ENCODE data around the gene CHRM5. TPM values are rescaled to one million over a fixed set of nuclear protein-coding genes. Genes with fewer than 3 reads are reported as not detected.

Gene CHRM5
- total RNA-seq, 1 experiment from 2014 or later, result 0.02 TPM

DNA sequence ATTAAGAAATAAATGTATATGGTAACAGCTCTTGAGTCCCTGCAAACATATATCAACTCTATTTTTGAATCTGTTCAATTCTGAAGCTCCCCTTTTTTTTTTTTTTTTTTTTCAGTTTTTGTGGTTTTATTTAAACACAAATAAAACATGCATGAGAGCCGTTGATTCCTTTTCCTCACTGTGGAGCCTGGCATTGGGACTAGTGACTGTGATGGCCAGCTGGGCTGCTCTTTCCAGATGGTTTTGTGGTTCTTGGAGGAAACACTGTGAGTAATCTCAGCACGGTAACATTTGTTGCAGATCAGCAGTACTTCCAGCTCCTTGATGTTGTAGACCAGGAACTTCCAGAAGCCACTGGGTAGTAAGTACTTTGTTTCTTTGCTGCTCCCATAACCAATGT is 117.4 kb downstream of the CHRM5 start:
- no peak for DNase-seq (ENCODE audit: low spot score)

DNA sequence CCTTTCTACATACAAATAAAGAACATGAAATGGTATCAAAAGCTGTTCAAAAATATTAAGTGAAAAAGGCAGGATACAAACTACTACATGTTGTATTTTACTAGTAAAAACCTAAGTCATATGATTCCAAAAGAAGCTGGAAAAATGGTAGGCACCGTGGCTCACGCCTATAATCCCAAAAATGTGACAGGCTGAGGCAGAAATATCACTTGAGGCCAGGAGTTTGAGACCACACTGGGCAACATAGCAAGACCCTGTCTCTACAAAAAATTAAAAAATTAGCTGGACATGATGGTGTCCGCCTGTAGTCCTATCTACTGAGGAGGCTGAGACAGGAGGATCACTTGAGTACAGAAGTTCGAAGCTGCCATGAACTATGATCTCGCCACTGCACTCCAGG is 131.6 kb downstream of the CHRM5 start:
- no peak for DNase-seq (ENCODE audit: low spot score)

DNA sequence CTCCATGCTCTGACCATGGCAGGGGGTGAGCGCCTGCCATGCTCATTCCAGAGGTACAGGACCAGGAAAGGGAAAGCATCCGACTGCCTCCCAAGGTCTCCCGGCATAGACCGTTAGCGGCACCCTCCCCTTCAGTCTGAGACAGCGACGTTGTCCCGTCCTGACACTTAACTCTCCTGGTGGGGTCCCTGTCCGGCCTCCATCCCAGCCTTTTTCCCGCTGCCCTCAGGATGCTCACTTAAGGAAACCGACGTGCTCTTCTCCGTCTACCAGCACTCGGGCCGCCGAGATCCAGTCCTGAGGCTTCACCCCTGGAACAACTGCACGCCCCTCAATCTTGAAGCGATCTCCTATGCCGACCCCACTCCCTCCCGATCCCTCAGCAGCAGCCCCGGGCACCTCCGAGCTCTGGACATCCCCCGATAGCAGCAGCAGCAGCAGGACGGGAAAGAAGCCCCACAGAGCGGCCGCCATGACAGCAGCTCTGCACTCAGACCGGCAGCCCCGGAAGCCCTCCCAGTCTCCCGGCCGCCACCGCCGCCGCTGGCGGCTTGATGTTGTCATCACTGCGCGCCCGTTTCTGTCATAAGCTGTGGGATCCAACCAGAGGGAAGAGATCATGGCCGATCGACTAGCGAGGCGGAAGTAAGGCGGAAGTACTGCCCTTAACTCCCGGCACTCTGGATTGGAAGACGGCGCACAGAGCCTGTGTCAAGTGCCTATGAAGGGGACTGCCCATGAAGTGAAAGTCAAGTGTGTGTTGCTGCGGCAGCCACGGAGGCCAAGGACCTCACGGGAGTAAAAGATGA is 133.3 kb downstream of the CHRM5 start, which contains the start of the genes EMC7 and PGBD4:
EMC7 (minus strand) TSS at position 497 of the 809 bp plus-strand sequence; CDS start at position 474, 23 bp downstream.
PGBD4 (plus strand) TSS at position 718 of the 809 bp plus-strand sequence. CDS start 449 bp downstream, outside the sequence.
- DNase-seq (ENCODE audit: low spot score), result peak; percentile 97

DNA sequence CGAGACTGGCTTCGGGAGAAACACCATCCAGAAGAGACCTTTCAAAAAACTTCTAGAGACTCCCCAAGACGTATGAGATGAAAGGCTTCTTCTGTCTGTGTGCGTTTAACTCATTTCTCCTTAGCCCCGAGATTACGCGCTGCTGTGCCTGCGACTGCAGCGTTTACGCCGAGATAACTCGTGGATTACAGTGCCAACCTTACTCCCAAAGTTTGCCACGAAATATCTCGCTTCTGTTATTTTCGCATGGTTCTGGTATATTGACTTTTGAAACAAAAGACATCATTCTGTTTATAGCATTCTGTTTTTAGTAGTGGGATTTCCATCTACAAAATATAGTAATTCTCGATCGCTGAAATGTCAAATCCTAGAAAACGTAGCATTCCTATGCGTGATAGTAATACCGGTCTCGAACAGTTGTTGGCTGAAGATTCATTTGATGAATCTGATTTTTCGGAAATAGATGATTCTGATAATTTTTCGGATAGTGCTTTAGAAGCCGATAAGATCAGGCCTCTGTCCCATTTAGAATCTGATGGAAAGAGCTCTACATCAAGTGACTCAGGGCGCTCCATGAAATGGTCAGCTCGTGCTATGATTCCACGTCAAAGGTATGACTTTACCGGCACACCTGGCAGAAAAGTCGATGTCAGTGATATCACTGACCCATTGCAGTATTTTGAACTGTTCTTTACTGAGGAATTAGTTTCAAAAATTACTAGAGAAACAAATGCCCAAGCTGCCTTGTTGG is 134.1 kb downstream of the CHRM5 start:
- DNase-seq (ENCODE audit: low spot score), result no peak

DNA sequence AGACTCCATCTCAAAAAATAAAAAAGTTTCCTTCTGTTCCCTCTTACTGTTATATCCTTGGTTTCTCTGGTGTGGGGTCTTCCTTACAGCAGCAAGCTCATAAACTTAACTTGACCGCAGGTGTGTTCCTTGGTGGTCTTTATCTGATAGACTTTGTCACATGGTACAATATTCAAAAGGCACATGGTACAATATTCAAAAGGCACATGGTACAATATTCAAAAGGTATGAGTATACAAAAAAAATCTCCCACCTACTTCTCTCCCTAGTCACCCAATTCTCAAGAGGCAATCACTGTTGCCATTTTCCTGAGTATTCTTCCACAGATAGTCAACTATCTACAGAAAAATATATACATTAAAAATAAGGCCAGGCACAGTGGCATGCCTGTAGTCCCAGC is 138.1 kb downstream of the CHRM5 start:
- no peak for DNase-seq (ENCODE audit: low spot score)

DNA sequence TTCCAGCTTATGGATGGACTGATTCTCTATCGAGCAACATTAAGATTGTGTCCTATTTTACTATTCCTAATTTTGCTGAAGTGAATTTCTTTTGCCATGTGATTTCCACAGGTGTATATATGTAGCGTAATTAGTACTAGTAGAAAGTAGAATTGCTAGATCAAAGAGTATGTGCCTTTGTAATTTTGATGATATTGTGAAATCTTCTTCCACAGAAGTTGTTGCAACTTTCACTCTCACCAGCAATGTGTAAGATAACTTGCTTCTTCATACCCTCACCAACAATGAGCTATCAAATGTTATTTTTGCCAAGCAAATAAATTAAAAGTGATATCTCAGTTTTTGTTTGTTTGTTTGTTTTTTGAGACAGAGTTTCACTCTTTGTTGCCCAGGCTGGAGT is 139.0 kb downstream of the CHRM5 start:
- DNase-seq (ENCODE audit: low spot score), result no peak

DNA sequence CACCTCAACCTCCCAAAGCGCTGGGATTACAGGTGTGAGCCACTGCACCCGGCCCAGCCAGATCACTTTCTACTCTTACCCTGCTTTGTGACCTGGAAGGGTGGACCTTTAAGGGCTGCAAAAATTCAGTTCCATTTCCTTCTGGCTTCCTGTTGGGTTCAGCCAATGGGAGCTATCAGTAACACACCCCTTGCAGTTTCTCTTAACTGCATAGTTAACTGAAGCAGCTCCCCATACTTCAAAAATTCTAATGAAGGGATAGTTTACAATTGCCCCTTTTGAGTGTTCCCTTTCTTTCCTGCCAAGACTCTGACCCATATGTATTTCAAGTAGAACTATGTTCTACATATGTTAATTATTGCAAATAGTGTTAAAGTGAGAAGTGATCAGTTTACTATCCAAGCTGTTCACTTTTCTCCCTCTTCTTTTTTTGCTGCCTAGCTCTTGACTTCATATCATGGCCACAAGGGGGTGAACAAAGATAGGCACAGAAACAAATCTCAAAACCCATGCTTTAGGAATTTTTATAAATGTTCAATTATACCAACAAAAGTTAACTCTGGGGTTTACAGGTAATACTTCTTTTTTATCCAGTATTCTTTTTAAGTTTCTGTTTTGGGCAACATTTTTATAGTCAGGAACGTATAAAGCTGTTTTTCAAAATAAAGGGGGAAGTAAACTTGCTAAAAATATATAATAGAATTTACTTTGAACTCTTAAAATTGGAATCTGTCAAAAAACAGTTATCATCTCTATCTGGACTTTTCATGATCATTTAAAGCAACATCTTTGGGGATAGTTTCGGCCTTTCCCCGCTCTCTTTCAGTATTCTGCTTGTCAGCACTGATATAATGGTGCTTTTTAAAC is 141.7 kb downstream of the CHRM5 start:
- DNase-seq (ENCODE audit: low spot score), result no peak

DNA sequence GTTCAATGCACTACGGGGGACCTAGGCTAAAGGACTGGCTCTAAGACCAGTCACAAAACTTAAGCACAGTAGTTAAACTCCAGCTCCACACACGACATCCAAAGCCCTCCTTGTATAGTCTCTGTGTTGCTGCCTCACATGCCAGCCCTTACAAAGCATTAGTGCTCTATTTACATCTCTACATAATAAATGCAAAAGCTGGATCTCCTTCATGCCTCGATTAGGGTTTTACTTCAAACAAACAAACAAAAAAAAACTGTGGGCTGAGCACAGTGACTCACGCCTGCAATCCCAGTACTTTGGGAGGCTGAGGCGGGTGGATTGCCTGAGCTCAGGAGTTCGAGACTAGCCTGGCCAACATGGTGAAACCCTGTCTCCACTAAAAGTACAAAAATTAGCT is 143.2 kb downstream of the CHRM5 start:
- DNase-seq (ENCODE audit: low spot score), result no peak

DNA sequence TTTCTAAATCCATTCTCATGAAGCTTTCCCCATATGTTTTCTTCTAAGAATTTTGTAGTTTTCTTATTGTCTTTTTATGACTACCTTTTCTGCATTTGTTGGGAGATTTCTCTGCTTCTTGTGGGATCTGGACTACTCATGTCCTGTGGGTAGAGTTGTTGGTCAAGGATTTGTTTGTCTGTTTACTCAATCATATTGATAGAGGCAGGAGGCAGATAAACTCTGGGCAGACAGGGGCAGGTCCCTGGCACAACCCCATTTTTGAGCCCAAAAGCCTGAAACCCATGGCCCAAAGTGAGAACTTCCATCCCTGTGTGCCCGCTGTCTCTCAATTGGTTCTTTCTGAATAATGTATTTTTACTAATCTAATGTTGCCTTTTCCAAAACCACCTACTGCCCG is 145.9 kb downstream of the CHRM5 start:
- DNase-seq (ENCODE audit: low spot score), result no peak

DNA sequence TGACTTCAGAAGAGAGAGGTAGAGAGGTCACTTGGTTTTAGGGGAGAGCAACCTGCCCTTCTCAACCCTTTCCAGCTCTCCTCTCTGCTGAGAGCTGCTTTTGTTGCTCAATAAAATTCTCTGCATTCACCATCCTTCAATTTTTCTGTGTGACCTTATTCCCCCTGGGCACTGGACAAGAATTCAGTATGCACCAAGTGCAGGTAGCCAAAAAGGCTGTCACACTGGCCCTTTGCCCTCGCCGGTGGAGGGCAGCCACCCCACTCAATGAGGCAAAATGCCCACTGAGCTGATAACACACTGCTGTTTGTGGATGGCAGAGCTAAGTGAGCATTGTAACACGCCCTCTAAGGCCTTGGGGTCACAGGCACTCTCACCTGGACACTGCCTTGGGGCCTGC is 146.4 kb downstream of the CHRM5 start:
- DNase-seq (ENCODE audit: low spot score), result no peak

DNA sequence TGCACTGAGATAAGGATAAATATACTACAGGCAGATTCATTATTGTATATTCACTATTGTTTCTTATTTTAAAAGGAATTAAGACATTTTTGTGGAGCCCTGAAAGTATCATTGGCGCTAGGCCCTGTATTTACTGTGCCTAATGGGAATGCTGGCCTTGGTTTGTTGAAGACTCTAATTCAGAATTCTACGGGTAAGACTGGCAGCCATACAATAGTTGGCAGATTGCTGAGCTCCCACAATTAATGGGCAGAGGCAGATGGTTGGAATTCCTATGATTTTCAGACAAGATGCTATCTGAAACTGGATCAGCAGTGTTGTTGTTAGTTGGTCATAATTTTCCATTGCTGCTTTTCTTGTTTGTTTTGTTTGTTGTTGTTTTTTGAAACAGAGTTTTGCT is 148.3 kb downstream of the CHRM5 start:
- DNase-seq (ENCODE audit: low spot score), result peak; percentile 14

Other genes starting within 250 kb of the CHRM5 start
- gene AVEN, start 70.7 kb downstream of the CHRM5 start, total RNA-seq (2014; rRNA removed; shearing (Covaris generic)), result 37.5 and 39.6 TPM in 2 replicates
- 32.3 and 40.0 TPM in 2 replicates for gene EMC7, start 133.4 kb downstream of the CHRM5 start, total RNA-seq (2014; rRNA removed; shearing (Covaris generic))
- 1.3 and 1.6 TPM in 2 replicates for gene PGBD4, start 133.6 kb downstream of the CHRM5 start, total RNA-seq (2014; rRNA removed; shearing (Covaris generic))
- 48.9 and 49.8 TPM in 2 replicates for gene KATNBL1, start 241.6 kb downstream of the CHRM5 start, total RNA-seq (2014; rRNA removed; shearing (Covaris generic))